HepG2 (cell line): ENCODE data around the gene INKA1. TPM values are rescaled to one million over a fixed set of nuclear protein-coding genes. Genes with fewer than 3 reads are reported as not detected.
A peak's percentile ranks its signal among the peaks of the same experiment; 100 is the strongest.

Experiments used
- ARNT2 ChIP-seq: sonication (generic); formaldehyde crosslinking; IDR thresholded peaks from 2 replicates; pipeline ENCODE4 v1.8.0; 2022; ENCODE audit warnings: mild to moderate bottlenecking, low read depth, missing genetic modification reagents, moderate library complexity
- BCL3 ChIP-seq: sonication (generic); formaldehyde crosslinking; IDR thresholded peaks from 2 replicates; pipeline ENCODE4 v1.5.1; 2020; ENCODE audit warnings: mild to moderate bottlenecking, missing genetic modification reagents, moderate library complexity
- CAMTA2 ChIP-seq: sonication (generic); formaldehyde crosslinking; IDR thresholded peaks from 2 replicates; pipeline ENCODE4 v1.4.0; 2020; ENCODE audit warnings: mild to moderate bottlenecking, missing genetic modification reagents, borderline replicate concordance
- CREB3 ChIP-seq: sonication (generic); formaldehyde crosslinking; IDR thresholded peaks from 2 replicates; pipeline ENCODE4 v1.5.0; 2020; ENCODE audit warnings: missing genetic modification reagents
- DNMT1 ChIP-seq: sonication (generic); formaldehyde crosslinking; IDR thresholded peaks from 2 replicates; pipeline ENCODE4 v1.5.1; 2020; ENCODE audit warnings: mild to moderate bottlenecking, missing genetic modification reagents
- ELF1 ChIP-seq: sonication (generic); formaldehyde crosslinking; IDR thresholded peaks from 2 replicates; pipeline ENCODE4 v1.4.0; 2020; ENCODE audit warnings: missing genetic modification reagents
- FOXM1 ChIP-seq: sonication (generic); formaldehyde crosslinking; IDR thresholded peaks from 2 replicates; pipeline ENCODE4 v1.5.0; 2020; ENCODE audit warnings: missing genetic modification reagents
- MZF1 ChIP-seq: sonication (generic); formaldehyde crosslinking; IDR thresholded peaks from 2 replicates; pipeline ENCODE4 v1.8.1; 2023; ENCODE audit warnings: mild to moderate bottlenecking, missing genetic modification reagents, borderline replicate concordance
- RBAK ChIP-seq: sonication (generic); formaldehyde crosslinking; IDR thresholded peaks from 2 replicates; pipeline ENCODE4 v1.5.1; 2020; ENCODE audit warnings: mild to moderate bottlenecking, missing genetic modification reagents
- RNF219 ChIP-seq: sonication (generic); formaldehyde crosslinking; IDR thresholded peaks from 2 replicates; pipeline ENCODE4 v1.5.0; 2020; ENCODE audit warnings: mild to moderate bottlenecking, missing genetic modification reagents
- SALL1 ChIP-seq: sonication (generic); formaldehyde crosslinking; IDR thresholded peaks from 2 replicates; pipeline ENCODE4 v1.8.0; 2022; ENCODE audit warnings: mild to moderate bottlenecking, missing genetic modification reagents
- SP4 ChIP-seq: sonication (generic); formaldehyde crosslinking; IDR thresholded peaks from 2 replicates; pipeline ENCODE4 v1.8.1; 2023; ENCODE audit warnings: mild to moderate bottlenecking, missing genetic modification reagents
- STAT5B ChIP-seq: sonication (generic); formaldehyde crosslinking; IDR thresholded peaks from 2 replicates; pipeline ENCODE4 v1.4.0; 2020; ENCODE audit warnings: missing genetic modification reagents
- TRIM24 ChIP-seq: sonication (generic); formaldehyde crosslinking; IDR thresholded peaks from 2 replicates; pipeline ENCODE4 v1.8.0; 2022; ENCODE audit warnings: mild to moderate bottlenecking, missing genetic modification reagents
- YEATS2 ChIP-seq: sonication (generic); formaldehyde crosslinking; IDR thresholded peaks from 2 replicates; pipeline ENCODE4 v1.4.0; 2020; ENCODE audit warnings: missing genetic modification reagents, borderline replicate concordance
- ZNF225 ChIP-seq: sonication (generic); formaldehyde crosslinking; IDR thresholded peaks from 2 replicates; pipeline ENCODE4 v1.4.0; 2020; ENCODE audit warnings: mild to moderate bottlenecking, missing genetic modification reagents
- ZNF317 ChIP-seq: sonication (generic); formaldehyde crosslinking; IDR thresholded peaks from 2 replicates; pipeline ENCODE4 v1.5.0; 2020; ENCODE audit warnings: mild to moderate bottlenecking, missing genetic modification reagents
- ZNF333 ChIP-seq: sonication (generic); formaldehyde crosslinking; IDR thresholded peaks from 2 replicates; pipeline ENCODE4 v1.4.0; 2020; ENCODE audit warnings: mild to moderate bottlenecking, missing genetic modification reagents, borderline replicate concordance
- ZNF510 ChIP-seq: sonication (generic); formaldehyde crosslinking; IDR thresholded peaks from 2 replicates; pipeline ENCODE4 v1.4.0; 2020; ENCODE audit warnings: low read depth, mild to moderate bottlenecking, missing genetic modification reagents
- ZNF800 ChIP-seq: sonication (generic); formaldehyde crosslinking; IDR thresholded peaks from 2 replicates; pipeline ENCODE4 v1.4.0; 2020; ENCODE audit warnings: missing genetic modification reagents
- ZNF83 ChIP-seq: sonication (generic); formaldehyde crosslinking; IDR thresholded peaks from 2 replicates; pipeline ENCODE4 v1.4.0; 2020; ENCODE audit warnings: missing genetic modification reagents, mild to moderate bottlenecking, borderline replicate concordance
- ZNF841 ChIP-seq: sonication (generic); formaldehyde crosslinking; IDR thresholded peaks from 2 replicates; pipeline ENCODE4 v1.8.1; 2023; ENCODE audit warnings: missing genetic modification reagents, borderline replicate concordance
- ZSCAN21 ChIP-seq: sonication (generic); formaldehyde crosslinking; IDR thresholded peaks from 2 replicates; pipeline ENCODE4 v1.8.0; 2022; ENCODE audit warnings: mild to moderate bottlenecking, missing genetic modification reagents, moderate library complexity, borderline replicate concordance
- polyA plus RNA-seq, 8 experiments: library from polyadenylated mRNA; depleted of rRNA in 3 of 8; stranded (reverse) in 7 of 8; unstranded in 1 of 8; fragments of >200 nt; fragmentation: Illumina TruSeq in 4 of 8; extraction: Trizol in 4 of 8; gene quantifications; 2 replicates each; pipeline versions ENCODE4 v1.2.1 to v1.2.3, GENCODE V29; 2011 to 2016; ENCODE audit warnings: low read depth in 4 of 8, missing spikeins in 1 of 8, mixed read lengths in 1 of 8; ENCODE audit not compliant: insufficient read depth in 1 of 8
- total RNA-seq, 5 experiments: library from RNA; depleted of rRNA; stranded (reverse); fragments of >200 nt; fragmentation: Illumina TruSeq; extraction: Trizol; gene quantifications; 2 replicates each; pipeline ENCODE4 v1.2.3, GENCODE V29; 2016; ENCODE audit warnings: low read depth in 1 of 5

INKA1 gene
- total and polyA plus RNA-seq, 2 of the 13 experiments (the other 11 are each of a cell fraction or from before 2014, with no cell fraction given): 0.22 to 0.41 TPM

- no peak for TF ChIP-seq ZNF800
- no peak for TF ChIP-seq ZNF841
- TF ChIP-seq ZNF83 (CRISPR knock-in tag): no peak
- TF ChIP-seq RBAK: no peak
- no peak for TF ChIP-seq ZNF317 (CRISPR knock-in tag)
- no peak; the same call in 1 of the 2 replicates for TF ChIP-seq CREB3 (CRISPR knock-in tag)
- no peak; the same call in 1 of the 2 replicates for TF ChIP-seq ELF1
- no peak for TF ChIP-seq RNF219
- TF ChIP-seq ARNT2: peak; percentile 52; the same call in 1 of the 2 replicates
- TF ChIP-seq FOXM1 (CRISPR knock-in tag): no peak
- TF ChIP-seq ZSCAN21 (CRISPR knock-in tag): peak; percentile 90; the same call in 1 of the 2 replicates
- TF ChIP-seq CAMTA2: peak; percentile 77; the same call in 1 of the 2 replicates
- TF ChIP-seq ZNF510: 0 out of 2 replicates have a peak, but pooled peaks have one; percentile 57
- TF ChIP-seq TRIM24: no peak
- TF ChIP-seq ZNF225: no peak; the same call in 1 of the 2 replicates
- 0 out of 2 replicates have a peak, but pooled peaks have one; percentile 50 for TF ChIP-seq STAT5B (CRISPR knock-in tag)
- peak; percentile 47; the same call in 1 of the 2 replicates for TF ChIP-seq YEATS2 (CRISPR knock-in tag)
- no peak for TF ChIP-seq MZF1 (CRISPR knock-in tag)
- 0 out of 2 replicates have a peak, but pooled peaks have one; percentile 61 for TF ChIP-seq ZNF333 (CRISPR knock-in tag)
- TF ChIP-seq BCL3: peak; percentile 37; the same call in 1 of the 2 replicates
- TF ChIP-seq DNMT1 (CRISPR knock-in tag): no peak
- TF ChIP-seq SALL1: peak; percentile 87
- TF ChIP-seq SP4: 0 out of 2 replicates have a peak, but pooled peaks have one; percentile 49
Measured at GRCh38 chr3:49786357-49787181, 16.5 kb upstream of the INKA1 start, which contains the start of gene IP6K1 (continued).
